ENCODE measurements around the gene ANKRD17.

ANKRD17 gene

GRCh38 chr4:73080789-73081188 is 177.8 kb downstream of the ANKRD17 start:
- TF ChIP-seq ZNF561 (tag by site-specific recombination; IDR thresholded peaks at IDR 0.05; ENCODE audit: borderline replicate concordance) (no peak), WT1 (tag by site-specific recombination; IDR thresholded peaks at IDR 0.05) (no peak), TRIM28 (IDR thresholded peaks at IDR 0.05; ENCODE audit: borderline replicate concordance, low read length) (no peak), ZNF157 (tag by site-specific recombination; IDR thresholded peaks at IDR 0.05) (no peak), EGR2 (tag by site-specific recombination; IDR thresholded peaks at IDR 0.05; ENCODE audit: low read depth) (peak; percentile 65), YY2 (tag by site-specific recombination; IDR thresholded peaks at IDR 0.05) (no peak), ZFHX2 (tag by site-specific recombination; conservative IDR thresholded peaks at IDR 0.05) (peak; percentile 74), ZNF704 (tag by site-specific recombination; IDR thresholded peaks at IDR 0.05) (no peak), TCF7L2 (IDR thresholded peaks at IDR 0.05; ENCODE audit: borderline replicate concordance, low read depth, low read length) (no peak), ZIC2 (tag by site-specific recombination; IDR thresholded peaks at IDR 0.05) (no peak), MYNN (tag by site-specific recombination; IDR thresholded peaks at IDR 0.05; ENCODE audit: borderline replicate concordance) (no peak), ZNF37A (tag by site-specific recombination; IDR thresholded peaks at IDR 0.05) (no peak), ZNF394 (tag by site-specific recombination; IDR thresholded peaks at IDR 0.05; ENCODE audit: borderline replicate concordance) (no peak), ZNF335 (tag by site-specific recombination; conservative IDR thresholded peaks at IDR 0.05) (no peak)
- POLR2A ChIA-PET = no interaction called here
- Histone ChIP-seq H3K9me3 (ENCODE audit: control insufficient read depth, insufficient read depth, low read depth, low read length) (no peaks in the 10 kb centered on the region), H3K36me3 (ENCODE audit: control insufficient read depth in 2 of 2, insufficient read depth in 1 of 2, low read length in 2 of 2) (peaks cover 12 to 66% of the 10 kb centered on the region in 2 experiments), H3K27ac (ENCODE audit: extremely low read depth, low read depth, low read length) (no peak overlapping the region), H3K4me1 (ENCODE audit: control insufficient read depth, insufficient read depth, low read length) (no peaks in the 10 kb centered on the region), H3K4me3 (ENCODE audit: low read depth, low read length) (no peak overlapping the region)
- CTCF ChIA-PET = interaction anchor here (0.6 kb wide), 1 partner anchor 9 kb away, joined by 3 read pairs; no protein-coding TSS in a partner anchor

GRCh38 chr4:73075832-73076231 is 182.8 kb downstream of the ANKRD17 start:
- ChIA-PET POLR2A (no interaction called here), CTCF (no interaction called here)
- Histone ChIP-seq H3K9me3 (ENCODE audit: control insufficient read depth, insufficient read depth, low read depth, low read length) (no peaks in the 10 kb centered on the region), H3K4me3 (ENCODE audit: low read depth, low read length) (no peak overlapping the region), H3K27ac (ENCODE audit: extremely low read depth, low read depth, low read length) (no peak overlapping the region), H3K4me1 (ENCODE audit: control insufficient read depth, insufficient read depth, low read length) (no peaks in the 10 kb centered on the region), H3K36me3 (ENCODE audit: control insufficient read depth in 2 of 2, insufficient read depth in 1 of 2, low read length in 2 of 2) (peaks cover 14 to 62% of the 10 kb centered on the region in 2 experiments)
- no peak for TF ChIP-seq HOXA7 (CRISPR knock-in tag; IDR thresholded peaks at IDR 0.05; ENCODE audit: borderline replicate concordance)

DNA sequence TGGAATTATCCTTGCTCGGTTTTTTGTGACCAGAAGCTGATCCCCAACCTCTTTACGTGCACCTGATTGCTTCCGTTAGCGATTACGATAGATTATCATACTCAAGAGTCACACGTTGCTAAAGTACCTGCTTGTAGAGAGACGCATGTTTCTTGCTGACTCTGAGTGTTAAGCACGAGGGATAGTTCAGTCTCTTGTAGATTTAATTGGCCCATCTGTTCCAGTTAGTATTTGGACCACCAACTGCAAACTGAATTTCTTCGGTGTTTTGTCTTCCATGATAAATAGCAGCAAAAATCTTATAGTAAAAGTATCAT is 188.6 kb downstream of the ANKRD17 start:
- H3K4me3 ChIP-seq (ENCODE audit: low read depth, low read length) = peak overlapping the region; percentile 17
- peak overlapping the region; percentile 55 for H3K27ac ChIP-seq (ENCODE audit: extremely low read depth, low read depth, low read length)
- POLR2A ChIA-PET = interaction anchor here (1.7 kb wide), 1 partner anchor 189 kb away, joined by 11 read pairs; the partner anchor contains the start of gene ANKRD17
- CTCF ChIA-PET = no interaction called here
- H3K4me1 ChIP-seq (ENCODE audit: control insufficient read depth, insufficient read depth, low read length) = no peaks in the 10 kb centered on the region
- peaks cover 2 to 40% of the 10 kb centered on the region in 2 experiments; a peak in 2 of 3 replicates for H3K36me3 ChIP-seq (ENCODE audit: control insufficient read depth in 2 of 2, insufficient read depth in 1 of 2, low read length in 2 of 2)
- no peaks in the 10 kb centered on the region for H3K9me3 ChIP-seq (ENCODE audit: control insufficient read depth, insufficient read depth, low read depth, low read length)
- TF ChIP-seq ZNF449 (tag by site-specific recombination; IDR thresholded peaks at IDR 0.05) = no peak
- peak; percentile 18; the same call in 1 of the 2 replicates for TF ChIP-seq ZNF366 (tag by site-specific recombination; conservative IDR thresholded peaks at IDR 0.05)
- 0 out of 2 replicates have a peak, but pooled peaks have one; percentile 6 for TF ChIP-seq KLF8 (tag by site-specific recombination; IDR thresholded peaks at IDR 0.05)
- TF ChIP-seq ZNF660 (tag by site-specific recombination; IDR thresholded peaks at IDR 0.05) = 0 out of 2 replicates have a peak, but pooled peaks have one; percentile 14
- TF ChIP-seq ZNF610 (tag by site-specific recombination; IDR thresholded peaks at IDR 0.05; ENCODE audit: borderline replicate concordance) = no peak
- peak; percentile 63; the same call in 1 of the 2 replicates for TF ChIP-seq OSR2 (tag by site-specific recombination; IDR thresholded peaks at IDR 0.05)
- no peak for TF ChIP-seq BCL11A (tag by site-specific recombination; IDR thresholded peaks at IDR 0.05; ENCODE audit: low read depth)
- peak; percentile 68; the same call in 1 of the 2 replicates for TF ChIP-seq MZF1 (tag by site-specific recombination; IDR thresholded peaks at IDR 0.05; ENCODE audit: borderline replicate concordance)
- TF ChIP-seq, protein P1, sequence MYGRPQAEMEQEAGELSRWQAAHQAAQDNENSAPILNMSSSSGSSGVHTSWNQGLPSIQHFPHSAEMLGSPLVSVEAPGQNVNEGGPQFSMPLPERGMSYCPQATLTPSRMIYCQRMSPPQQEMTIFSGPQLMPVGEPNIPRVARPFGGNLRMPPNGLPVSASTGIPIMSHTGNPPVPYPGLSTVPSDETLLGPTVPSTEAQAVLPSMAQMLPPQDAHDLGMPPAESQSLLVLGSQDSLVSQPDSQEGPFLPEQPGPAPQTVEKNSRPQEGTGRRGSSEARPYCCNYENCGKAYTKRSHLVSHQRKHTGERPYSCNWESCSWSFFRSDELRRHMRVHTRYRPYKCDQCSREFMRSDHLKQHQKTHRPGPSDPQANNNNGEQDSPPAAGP (tag by site-specific recombination; IDR thresholded peaks at IDR 0.05) = no peak
